NCI-H526 treated with DMSO at 0.1 percent for 48 hours (cell line): ENCODE results near the gene RASA3.
"Not testable (repeated sequence)": the region's sequence is repeated elsewhere in the genome, so short reads cannot be mapped to it uniquely, and the experiment has no call there.

Source experiments
- DNase-seq: peaks from one replicate; lab custom pipeline; 2025; lab: John Stamatoyannopoulos, UW

The RASA3 gene

GRCh38 chr13:114100446-114101357 lies 31.7 kb downstream of the RASA3 start:
- no peak for DNase-seq

- peak; percentile 90 for DNase-seq
These were observed 32.4 kb downstream of the RASA3 start for GRCh38 chr13:114099918-114100445.

- DNase-seq = peak; percentile 27
These were observed 33.2 kb downstream of the RASA3 start for GRCh38 chr13:114099191-114099590.

- not testable (repeated sequence) for DNase-seq
These were observed 33.8 kb downstream of the RASA3 start for GRCh38 chr13:114098689-114099056.

- no peak for DNase-seq
These were observed 34.3 kb downstream of the RASA3 start for GRCh38 chr13:114097893-114098688.

GRCh38 chr13:114097212-114097892 lies 35.1 kb downstream of the RASA3 start:
- no peak for DNase-seq

GRCh38 chr13:114096811-114097211 lies 35.6 kb downstream of the RASA3 start:
- DNase-seq = no peak

GRCh38 chr13:114096031-114096485 lies 36.4 kb downstream of the RASA3 start:
- DNase-seq = no peak

GRCh38 chr13:114095486-114095885 lies 36.9 kb downstream of the RASA3 start:
- no peak for DNase-seq

GRCh38 chr13:114093118-114093517 lies 39.3 kb downstream of the RASA3 start:
- no peak for DNase-seq

- DNase-seq = no peak
These were observed 40.0 kb downstream of the RASA3 start for GRCh38 chr13:114092468-114092867.

- peak; percentile 49 for DNase-seq
These were observed 41.9 kb downstream of the RASA3 start for GRCh38 chr13:114090476-114090875.

- DNase-seq = peak; percentile 89
These were observed 42.5 kb downstream of the RASA3 start for GRCh38 chr13:114089751-114090400.

- DNase-seq = peak; percentile 73
These were observed 43.1 kb downstream of the RASA3 start for GRCh38 chr13:114089341-114089740.

GRCh38 chr13:114088863-114089262 lies 43.6 kb downstream of the RASA3 start:
- DNase-seq = peak; percentile 61

- no peak for DNase-seq
These were observed 44.2 kb downstream of the RASA3 start for GRCh38 chr13:114088234-114088633.

GRCh38 chr13:114087430-114087829 lies 45.0 kb downstream of the RASA3 start:
- no peak for DNase-seq

GRCh38 chr13:114082849-114083645 lies 49.4 kb downstream of the RASA3 start:
- no peak for DNase-seq

- DNase-seq = no peak
These were observed 50.4 kb downstream of the RASA3 start for GRCh38 chr13:114081761-114082681.
